Daoy (cell line): ENCODE data around the gene VWA2. TPM values are rescaled to one million over a fixed set of nuclear protein-coding genes. Genes with fewer than 3 reads are reported as not detected.

Source experiments
- DNase-seq: peaks from one replicate; pipeline ENCODE4 v3.0.0-alpha.2; 2015; ENCODE audit warnings: low read depth
- total RNA-seq: library from RNA; depleted of rRNA; stranded (reverse); fragments of >200 nt; shearing (Covaris generic); gene quantifications from 2 replicates; pipeline ENCODE4 v1.2.3, GENCODE V29; 2014; rRNA removed

VWA2 gene
- total RNA-seq, 1 experiment from 2014 or later, result not detected

DNA sequence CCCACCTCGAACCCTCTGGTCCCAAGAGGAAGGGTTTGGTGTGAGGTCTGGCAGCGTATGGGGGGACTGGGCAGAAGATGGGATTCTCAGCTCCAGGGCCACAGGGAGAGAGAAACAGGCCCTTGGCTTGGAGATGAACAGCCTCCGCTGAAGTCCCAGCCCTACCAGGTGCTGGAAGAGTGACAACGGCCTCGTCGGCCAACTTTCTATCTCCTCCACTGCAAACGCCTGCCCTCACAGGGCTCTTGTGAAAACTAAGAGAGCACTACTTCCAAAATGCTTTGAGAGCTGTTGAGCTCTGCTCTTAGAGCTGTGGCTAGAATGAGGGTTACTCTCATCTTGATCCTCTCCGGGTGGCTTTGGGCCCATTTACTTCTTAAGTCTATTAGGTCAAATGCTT lies 101.8 kb downstream of the VWA2 start:
- no peak for DNase-seq

Other genes starting within 250 kb of the VWA2 start
- gene ADRB1, start 195.4 kb upstream of the VWA2 start, total RNA-seq, result not detected in 2 replicates
- gene CCDC186, start 65.1 kb upstream of the VWA2 start, total RNA-seq, result 8.4 and 14.1 TPM in 2 replicates
- 0.06 TPM in 1 of 2 replicates, not detected in the other for gene TDRD1, start 59.9 kb upstream of the VWA2 start, total RNA-seq
- gene AFAP1L2, start 165.2 kb downstream of the VWA2 start, total RNA-seq, result 10.9 and 17.1 TPM in 2 replicates